Progenitor cell of endocrine pancreas (in vitro differentiated cells): Measurements from ENCODE around the gene HCFC1. TPM values are rescaled to one million over a fixed set of nuclear protein-coding genes. Genes with fewer than 3 reads are reported as not detected.

Experiments used
- DNase-seq: peaks from one replicate; pipeline ENCODE4 v3.0.0; 2021; ENCODE audit warnings: low spot score; ENCODE audit not compliant: unreplicated experiment
- H3K27ac Mint-ChIP-seq: 2 replicates; pipeline ENCODE4 v1.8.0; 2021; ENCODE audit warnings: mild to moderate bottlenecking, moderate library complexity, mixed read lengths
- H3K27me3 Mint-ChIP-seq: 2 replicates; pipeline ENCODE4 v1.8.0; 2021; ENCODE audit warnings: mixed read lengths
- H3K36me3 Mint-ChIP-seq: 2 replicates; pipeline ENCODE4 v1.8.0; 2022; ENCODE audit warnings: mixed read lengths; ENCODE audit not compliant: insufficient read depth
- H3K4me1 Mint-ChIP-seq: 2 replicates; pipeline ENCODE4 v1.8.0; 2021; ENCODE audit warnings: low read depth, mixed read lengths
- H3K4me3 Mint-ChIP-seq: 2 replicates; pipeline ENCODE4 v1.8.0; 2021; ENCODE audit warnings: low read depth, mild to moderate bottlenecking, moderate library complexity, mixed read lengths
- H3K9me3 Mint-ChIP-seq: 2 replicates; pipeline ENCODE4 v1.8.0; 2021; ENCODE audit warnings: low read depth, mixed read lengths
- total RNA-seq: library from RNA; stranded (reverse); gene quantifications from 2 replicates; pipeline ENCODE4 v1.2.1, GENCODE V29; 2021
- TF ChIP-seq, protein P1 (sequence below): fragments of 200-600 bp; sonication (generic); IDR thresholded peaks from one replicate; pipeline ENCODE4 v1.5.0; 2021; ENCODE audit warnings: antibody characterized with exemption, mild to moderate bottlenecking; ENCODE audit not compliant: unreplicated experiment

HCFC1 gene
- total RNA-seq, 1 donor from 2014 or later = 121 TPM

- no peak for DNase-seq
- Mint-ChIP-seq H3K36me3 (peaks cover 4% of the 10 kb centered on the region), H3K4me1 (peaks cover 7% of the 10 kb centered on the region), H3K9me3 (peaks cover 6% of the 10 kb centered on the region), H3K27me3 (no peaks in the 10 kb centered on the region), H3K4me3 (no peak overlapping the region), H3K27ac (peak overlapping the region; percentile 49)
- TF ChIP-seq, protein P1, sequence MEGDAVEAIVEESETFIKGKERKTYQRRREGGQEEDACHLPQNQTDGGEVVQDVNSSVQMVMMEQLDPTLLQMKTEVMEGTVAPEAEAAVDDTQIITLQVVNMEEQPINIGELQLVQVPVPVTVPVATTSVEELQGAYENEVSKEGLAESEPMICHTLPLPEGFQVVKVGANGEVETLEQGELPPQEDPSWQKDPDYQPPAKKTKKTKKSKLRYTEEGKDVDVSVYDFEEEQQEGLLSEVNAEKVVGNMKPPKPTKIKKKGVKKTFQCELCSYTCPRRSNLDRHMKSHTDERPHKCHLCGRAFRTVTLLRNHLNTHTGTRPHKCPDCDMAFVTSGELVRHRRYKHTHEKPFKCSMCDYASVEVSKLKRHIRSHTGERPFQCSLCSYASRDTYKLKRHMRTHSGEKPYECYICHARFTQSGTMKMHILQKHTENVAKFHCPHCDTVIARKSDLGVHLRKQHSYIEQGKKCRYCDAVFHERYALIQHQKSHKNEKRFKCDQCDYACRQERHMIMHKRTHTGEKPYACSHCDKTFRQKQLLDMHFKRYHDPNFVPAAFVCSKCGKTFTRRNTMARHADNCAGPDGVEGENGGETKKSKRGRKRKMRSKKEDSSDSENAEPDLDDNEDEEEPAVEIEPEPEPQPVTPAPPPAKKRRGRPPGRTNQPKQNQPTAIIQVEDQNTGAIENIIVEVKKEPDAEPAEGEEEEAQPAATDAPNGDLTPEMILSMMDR = no peak
These were observed 42.8 kb downstream of the HCFC1 start for GRCh38 chrX:153928846-153929245.

- H3K36me3 Mint-ChIP-seq = peaks cover 4% of the 10 kb centered on the region
- no peaks in the 10 kb centered on the region for H3K27me3 Mint-ChIP-seq
- H3K4me1 Mint-ChIP-seq = peaks cover 6% of the 10 kb centered on the region
- peaks cover 6% of the 10 kb centered on the region for H3K9me3 Mint-ChIP-seq
- H3K4me3 Mint-ChIP-seq = peak overlapping the region; percentile 78
- TF ChIP-seq, protein P1 = no peak
- peak overlapping the region; percentile 93 for H3K27ac Mint-ChIP-seq
- peak; percentile 83 for DNase-seq
These were observed 43.5 kb downstream of the HCFC1 start for GRCh38 chrX:153927922-153928760.

DNA sequence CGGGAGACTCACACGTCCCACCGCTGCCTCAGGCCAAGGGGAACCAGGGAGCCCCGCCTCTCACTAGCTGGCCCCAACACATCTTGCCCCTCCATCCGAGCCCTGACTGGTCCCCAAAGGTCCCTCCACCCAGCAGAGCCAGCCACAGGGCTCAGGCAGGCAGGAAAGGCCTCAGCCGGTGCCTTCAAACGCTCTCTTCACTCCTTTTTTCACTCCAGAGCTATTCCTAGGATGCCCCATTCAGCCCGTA is 44.0 kb downstream of the HCFC1 start:
- no peaks in the 10 kb centered on the region for H3K27me3 Mint-ChIP-seq
- peak overlapping the region; percentile 93 for H3K27ac Mint-ChIP-seq
- DNase-seq = no peak
- H3K36me3 Mint-ChIP-seq = peaks cover 4% of the 10 kb centered on the region
- H3K9me3 Mint-ChIP-seq = peaks cover 6% of the 10 kb centered on the region
- peaks cover 6% of the 10 kb centered on the region for H3K4me1 Mint-ChIP-seq
- TF ChIP-seq, protein P1 = no peak
- peak overlapping the region; percentile 78 for H3K4me3 Mint-ChIP-seq

DNA sequence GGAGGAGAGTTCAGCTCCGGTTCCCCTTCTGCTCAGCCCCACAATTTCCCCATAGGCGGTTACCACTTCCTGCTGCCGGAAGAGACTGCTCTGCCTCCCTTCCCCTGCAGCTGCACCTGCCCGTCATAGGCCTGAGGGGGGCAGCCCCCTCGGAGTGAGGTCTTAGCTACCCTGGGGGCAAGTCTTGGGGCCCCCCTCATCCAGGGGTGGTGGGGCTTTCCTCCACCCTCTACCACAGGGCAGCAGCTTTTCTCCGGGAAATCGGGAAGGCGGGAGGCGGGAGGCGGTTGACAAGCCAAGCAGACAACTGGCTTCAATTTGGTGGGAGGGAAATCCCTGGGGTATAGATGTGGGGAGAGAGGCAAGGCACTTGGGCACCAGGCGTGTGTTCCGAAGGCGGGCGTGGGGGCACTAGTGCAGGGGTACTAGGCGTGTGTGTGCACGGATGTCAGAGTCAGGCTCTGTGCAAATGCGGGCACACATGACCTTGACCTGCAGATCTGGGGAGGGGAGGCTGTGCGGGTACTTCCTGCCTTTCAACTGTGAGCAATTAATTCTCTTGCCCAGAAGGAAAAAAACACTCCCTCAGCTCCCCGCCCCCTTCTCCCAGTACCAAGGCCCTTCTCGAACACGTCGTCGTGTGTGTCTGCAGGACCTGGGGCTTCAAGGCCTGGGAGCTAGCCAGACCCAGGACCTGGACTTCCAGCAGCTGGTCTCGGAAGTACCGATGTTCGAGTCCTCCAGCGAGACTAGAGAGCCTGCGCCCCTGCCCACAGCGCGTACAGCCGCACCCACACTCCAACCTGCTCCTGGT is 44.6 kb downstream of the HCFC1 start:
- Mint-ChIP-seq H3K4me1 (peaks cover 6% of the 10 kb centered on the region), H3K27me3 (no peaks in the 10 kb centered on the region), H3K27ac (peak overlapping the region; percentile 93), H3K4me3 (peak overlapping the region; percentile 78), H3K9me3 (peaks cover 6% of the 10 kb centered on the region), H3K36me3 (peaks cover 4% of the 10 kb centered on the region)
- TF ChIP-seq, protein P1 = no peak
- DNase-seq = no peak

DNA sequence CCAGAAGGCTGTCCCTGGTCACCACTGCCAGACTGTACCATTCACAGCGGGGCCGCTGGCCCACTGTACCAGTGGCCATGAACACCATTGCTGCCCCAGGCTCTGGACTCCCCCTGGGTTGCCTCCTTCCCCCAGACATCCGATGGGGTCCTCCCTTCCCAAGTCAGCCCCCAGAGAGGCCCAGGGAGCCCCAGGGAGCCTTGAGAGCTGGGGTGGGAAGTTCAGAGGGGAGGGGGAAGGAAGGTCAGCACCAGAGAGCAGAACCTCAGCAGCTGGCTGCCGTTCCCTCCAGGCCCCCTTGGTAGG is 45.1 kb downstream of the HCFC1 start:
- TF ChIP-seq, protein P1 = no peak
- Mint-ChIP-seq H3K27me3 (no peaks in the 10 kb centered on the region), H3K4me3 (peak overlapping the region; percentile 78), H3K36me3 (peaks cover 3% of the 10 kb centered on the region), H3K9me3 (peaks cover 5% of the 10 kb centered on the region), H3K4me1 (peaks cover 6% of the 10 kb centered on the region), H3K27ac (no peak overlapping the region)
- DNase-seq = no peak
